Measurements from ENCODE around the gene PLCD1.
"Not testable (repeated sequence)": the region's sequence is repeated elsewhere in the genome, so short reads cannot be mapped to it uniquely, and the experiment has no call there.

The PLCD1 gene

DNA sequence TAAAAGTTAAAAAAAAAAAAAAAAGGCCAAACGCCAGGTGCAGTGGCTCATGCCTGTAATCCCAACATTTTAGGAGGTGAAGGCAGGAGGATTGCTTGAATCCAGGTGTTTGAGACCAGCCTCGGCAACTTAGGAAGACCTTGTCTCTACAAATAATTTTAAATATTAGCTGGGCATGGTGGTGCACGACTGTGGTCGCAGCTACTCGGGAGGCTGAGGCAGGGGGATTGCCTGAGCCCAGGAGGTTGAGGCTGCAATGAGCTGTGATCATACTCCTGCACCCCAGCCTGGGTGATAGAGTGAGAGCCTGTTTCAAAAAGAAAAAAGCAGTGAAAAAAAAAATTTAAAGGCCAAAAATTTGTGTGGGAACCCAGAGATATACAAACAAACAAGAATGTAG lies 6.8 kb upstream of the PLCD1 start:
- DNase-seq = no peak

DNA sequence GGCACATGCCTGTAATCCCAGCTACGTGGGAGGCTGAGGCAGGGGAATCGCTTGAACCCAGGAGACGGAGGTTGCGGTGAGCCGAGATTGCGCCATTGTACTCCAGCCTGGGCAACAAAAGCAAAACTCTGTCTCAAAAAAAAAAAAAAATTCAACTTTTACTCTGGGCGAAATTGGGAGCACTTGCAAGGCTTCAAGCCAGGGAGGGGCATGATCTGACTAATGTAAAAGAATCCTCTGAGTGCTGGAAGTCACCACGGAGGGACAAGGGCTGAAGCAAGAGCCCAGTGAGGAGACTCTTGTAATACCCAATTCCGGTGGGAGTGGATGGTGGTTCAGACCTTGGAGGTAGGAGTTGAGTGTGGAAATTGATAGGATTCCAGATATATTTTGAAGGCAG lies 4.9 kb upstream of the PLCD1 start:
- DNase-seq = not testable (repeated sequence)

- DNase-seq = not testable (repeated sequence)
These were observed 4.1 kb upstream of the PLCD1 start for GRCh38 chr3:38033586-38033985.

- no peak for DNase-seq
These were observed 3.0 kb upstream of the PLCD1 start for GRCh38 chr3:38032328-38032865.

- DNase-seq = peak; percentile 60
These were observed 1.9 kb upstream of the PLCD1 start for GRCh38 chr3:38031022-38031994.

DNA sequence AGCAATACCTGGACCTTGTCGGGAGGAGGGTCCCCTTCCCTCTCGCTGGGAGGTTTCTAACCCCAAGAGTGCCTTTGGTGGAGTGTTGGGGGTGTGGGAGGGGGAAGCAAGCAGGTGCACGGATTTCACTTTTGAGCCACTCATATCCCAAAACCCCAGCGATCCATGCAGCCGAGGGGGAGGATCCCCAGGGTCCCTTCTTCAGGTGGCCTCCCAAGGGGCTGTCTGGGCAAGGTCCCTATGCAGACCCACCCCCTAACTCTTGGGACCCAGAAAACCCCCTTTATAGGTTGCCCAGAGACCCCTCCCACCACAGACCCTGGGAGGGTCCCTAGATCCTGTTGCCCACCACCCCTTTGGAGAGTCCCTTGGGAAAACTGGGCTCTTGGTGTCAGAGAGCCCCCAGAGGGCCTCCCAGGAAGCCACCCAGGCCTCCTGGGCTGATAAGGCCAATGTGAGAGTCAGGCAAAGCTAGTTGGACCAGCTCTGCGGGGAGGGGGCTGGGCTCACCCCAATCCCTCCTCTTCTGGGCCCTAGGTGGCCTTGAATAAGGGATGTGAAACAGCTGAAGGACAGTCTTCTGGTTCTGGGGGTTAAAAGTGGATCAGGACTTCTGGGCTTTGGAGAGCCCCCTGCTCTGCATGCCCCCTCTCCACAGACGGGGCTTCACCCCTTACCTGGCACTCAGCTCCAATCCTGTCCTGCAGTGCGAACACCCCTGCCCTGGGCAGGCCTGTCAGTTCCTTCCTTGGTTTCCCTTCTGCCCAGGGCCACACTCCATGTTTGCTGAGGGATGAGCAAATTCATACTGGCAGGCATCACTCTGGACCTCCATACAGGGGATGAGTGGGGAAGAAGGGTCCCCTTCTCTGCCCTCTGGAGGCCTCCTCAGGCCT lies 932 bp upstream of the PLCD1 start:
- DNase-seq = no peak

- DNase-seq = no peak
These were observed 651 bp downstream of the PLCD1 start for GRCh38 chr3:38028621-38029361.

GRCh38 chr3:38027466-38028465 lies 1.7 kb downstream of the PLCD1 start:
- DNase-seq = no peak

- DNase-seq = no peak
These were observed 2.6 kb downstream of the PLCD1 start for GRCh38 chr3:38026856-38027255.

DNA sequence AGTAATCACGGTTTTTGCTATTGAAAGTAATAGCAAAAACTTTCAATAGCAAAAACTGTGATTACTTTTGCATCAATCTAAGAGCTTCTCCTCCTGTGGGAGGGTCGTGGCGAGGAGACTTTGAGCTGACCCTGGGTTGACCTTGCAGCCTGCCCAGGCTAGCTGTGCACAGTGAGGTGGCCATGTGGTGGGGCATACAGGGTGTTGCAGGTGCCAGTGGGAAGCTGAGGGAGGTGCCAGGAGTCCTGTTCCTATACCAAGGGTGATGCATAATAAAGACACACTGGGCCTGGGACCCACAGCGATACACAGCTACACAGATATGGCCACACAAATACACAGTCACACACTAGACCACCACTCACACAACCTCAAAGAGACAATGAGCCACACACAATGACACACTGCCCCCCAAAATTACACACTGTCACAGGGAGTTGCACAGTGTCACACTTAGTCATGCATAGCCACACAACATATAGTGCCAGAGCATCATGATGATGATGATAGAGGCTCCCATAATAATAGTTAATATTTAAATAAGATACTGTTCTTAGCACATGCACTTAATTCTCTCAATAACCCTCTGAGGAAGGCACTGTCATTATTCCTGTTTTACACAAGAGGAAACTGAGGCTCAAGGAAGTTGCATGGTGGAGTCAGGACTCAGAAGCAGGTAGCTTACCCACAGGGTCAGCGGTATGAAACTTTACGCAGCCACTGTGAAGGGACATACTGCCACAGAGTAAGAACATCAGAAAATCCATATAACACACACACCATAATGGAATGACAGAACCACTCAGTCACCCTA lies 6.3 kb downstream of the PLCD1 start:
- DNase-seq = no peak

DNA sequence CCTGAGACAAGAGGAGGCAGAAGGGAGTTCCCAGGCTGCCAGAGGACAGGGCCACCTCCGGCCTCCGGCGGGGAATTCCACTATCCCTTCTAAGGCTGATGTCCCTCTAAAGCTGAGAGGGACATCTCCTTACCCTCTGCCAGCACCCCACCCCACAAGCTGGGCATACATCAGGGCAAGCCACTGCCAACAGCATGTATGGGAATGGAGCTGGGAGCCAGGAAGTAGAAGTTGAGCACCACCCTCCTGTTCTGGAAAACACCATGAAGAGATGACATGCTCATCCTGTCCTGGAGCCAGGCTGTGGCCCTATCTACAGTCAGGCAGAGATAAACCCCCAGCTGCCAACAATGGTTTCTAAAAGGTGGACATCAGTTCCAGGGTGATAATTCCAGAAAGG lies 7.1 kb downstream of the PLCD1 start:
- DNase-seq = no peak

DNA sequence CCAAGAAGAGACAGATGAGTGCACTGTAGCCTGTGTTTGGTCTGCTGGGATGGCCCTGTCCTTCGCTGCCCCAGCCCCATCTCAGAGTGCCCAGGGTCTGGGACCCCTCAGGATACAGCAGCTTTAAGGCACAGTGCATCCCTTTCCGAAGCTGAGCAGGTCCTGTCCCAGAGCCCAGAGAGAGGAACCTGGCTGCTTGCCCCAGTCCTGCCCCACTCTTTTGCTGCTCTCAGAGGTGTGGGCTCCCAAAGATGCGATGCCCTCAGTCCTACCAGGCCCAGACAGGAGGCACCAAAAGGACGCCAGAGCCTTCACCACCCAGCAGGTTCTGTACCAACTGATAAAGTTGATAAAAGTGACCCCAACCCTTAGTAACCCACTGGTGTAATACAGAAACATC lies 8.2 kb downstream of the PLCD1 start:
- no peak for DNase-seq

- no peak for DNase-seq
These were observed 9.1 kb downstream of the PLCD1 start for GRCh38 chr3:38020342-38020726.

- no peak for DNase-seq
These were observed 9.6 kb downstream of the PLCD1 start for GRCh38 chr3:38019658-38020341.

DNA sequence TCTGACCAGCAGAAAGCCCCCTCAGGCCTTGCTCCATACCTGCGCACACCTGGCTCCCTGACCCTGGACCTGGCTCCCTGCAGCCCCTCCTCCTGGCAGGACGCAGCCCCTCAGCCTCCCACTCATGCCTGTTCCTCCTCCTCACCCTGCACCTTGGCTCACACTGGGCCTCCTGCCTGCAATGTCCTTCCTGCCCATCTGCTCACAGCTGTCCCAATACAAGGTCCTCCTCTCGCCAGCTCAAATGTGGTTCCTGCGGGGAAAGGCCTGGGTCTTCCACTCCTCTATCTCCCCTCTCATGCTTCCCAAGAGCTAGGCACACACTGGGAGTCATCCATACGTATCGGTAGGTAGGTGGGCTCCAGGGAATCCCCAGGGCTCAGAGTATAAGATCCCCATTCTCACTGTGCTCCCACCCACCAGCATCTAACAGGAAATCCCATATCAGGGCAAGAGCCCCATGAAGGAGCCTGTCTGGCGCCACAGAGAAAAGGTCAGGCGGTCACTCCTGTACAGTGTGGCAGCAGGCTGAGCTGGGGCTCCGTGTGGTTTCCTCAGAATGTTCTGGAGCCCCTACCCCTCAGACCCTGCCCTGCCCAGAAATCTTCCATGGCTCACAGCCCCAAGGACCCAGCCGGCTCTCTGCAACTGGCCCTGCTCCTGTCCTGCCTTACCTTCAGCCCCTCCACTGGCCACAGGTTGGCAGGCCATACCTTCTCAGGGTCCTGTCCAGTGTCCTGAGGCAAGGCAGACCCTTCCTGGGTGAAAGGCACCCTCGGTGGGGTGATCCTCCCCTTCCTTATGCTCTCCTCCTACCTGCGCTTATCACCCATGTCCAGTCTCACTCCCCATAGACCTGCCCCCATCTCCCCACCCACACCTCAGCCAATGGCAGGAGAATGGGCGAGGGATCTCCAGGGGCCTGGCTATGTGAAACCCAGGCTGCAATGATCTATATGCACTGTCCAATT lies 10.9 kb downstream of the PLCD1 start:
- DNase-seq = no peak

- no peak for DNase-seq
These were observed 11.8 kb downstream of the PLCD1 start for GRCh38 chr3:38017445-38018295.

DNA sequence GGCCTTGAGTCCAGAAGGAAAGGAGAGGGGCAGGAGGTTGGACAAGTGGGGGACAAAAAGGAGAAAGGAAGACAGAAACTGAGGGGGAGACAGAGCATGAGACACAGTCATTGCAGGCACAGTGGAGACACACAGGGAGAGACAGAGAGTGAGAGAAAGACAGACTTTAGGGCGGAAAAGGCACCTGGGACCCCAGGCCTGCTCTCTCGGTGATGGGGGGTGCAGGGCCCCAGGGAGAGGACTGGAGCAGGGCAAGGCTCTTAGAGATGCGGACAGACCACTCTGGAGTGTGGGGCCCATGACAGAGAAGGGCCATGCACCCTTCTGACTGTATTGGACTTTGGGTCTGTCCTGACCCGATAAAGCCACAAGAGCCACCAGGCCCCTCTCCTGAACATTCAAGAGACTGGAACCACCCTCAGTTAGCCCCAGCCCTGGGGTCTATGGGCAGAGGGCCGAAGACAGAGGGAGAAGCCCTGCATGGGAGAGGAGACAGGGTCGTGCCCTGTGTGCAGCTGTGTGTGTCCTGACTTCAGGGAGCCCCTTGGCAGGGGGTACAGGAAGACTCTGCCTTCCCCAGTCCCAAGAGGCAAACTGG lies 12.5 kb downstream of the PLCD1 start:
- DNase-seq = no peak
